Measurements from ENCODE around the gene RBX1. TPM values are rescaled to one million over a fixed set of nuclear protein-coding genes. Genes with fewer than 3 reads are reported as not detected.

Gene RBX1
- total RNA-seq, 3 donors from 2014 or later (not counting 1 experiment from before 2014, with no cell fraction given): 27.1 to 34.3 (median 28.5) TPM

GRCh38 chr22:40982482-40983385, 31.6 kb downstream of the RBX1 start:
- no peak for TF ChIP-seq CTCF (IDR thresholded peaks at IDR 0.05)
- Histone ChIP-seq H3K4me1 (ENCODE audit: control insufficient read depth, insufficient read depth, low read length) (no peaks in the 10 kb centered on the region), H3K36me3 (ENCODE audit: control insufficient read depth, insufficient read depth, low read length) (no peaks in the 10 kb centered on the region), H3K27me3 (ENCODE audit: control insufficient read depth, insufficient read depth, low read length) (no peaks in the 10 kb centered on the region), H3K9me3 (ENCODE audit: control insufficient read depth, insufficient read depth, low read length) (no peaks in the 10 kb centered on the region), H3K27ac (ENCODE audit: low read length) (no peak overlapping the region), H3K4me3 (ENCODE audit: low read length) (no peak overlapping the region)
- H3K36me3 Mint-ChIP-seq: no peaks in the 10 kb centered on the region
- 83% methylated on average over 21 of the region's 21 CpGs for WGBS (ENCODE audit: insufficient coverage)
- no peaks in the 10 kb centered on the region for H3K4me1 Mint-ChIP-seq
- no peak overlapping the region for H3K4me3 Mint-ChIP-seq
- no peaks in the 10 kb centered on the region for H3K9me3 Mint-ChIP-seq
- H3K27ac Mint-ChIP-seq: no peak overlapping the region
- intact Hi-C loops (cut with micrococcal nuclease): no loop called here
- H3K27me3 Mint-ChIP-seq (ENCODE audit: low read depth in 2 of 2): no peaks in the 10 kb centered on the region
- DNase-seq: no peak
- no peak for ATAC-seq

GRCh38 chr22:40991298-40991697, 40.1 kb downstream of the RBX1 start:
- no peak for ATAC-seq
- Histone ChIP-seq H3K27me3 (ENCODE audit: control insufficient read depth, insufficient read depth, low read length) (no peaks in the 10 kb centered on the region), H3K4me3 (ENCODE audit: low read length) (no peak overlapping the region), H3K9me3 (ENCODE audit: control insufficient read depth, insufficient read depth, low read length) (no peaks in the 10 kb centered on the region), H3K4me1 (ENCODE audit: control insufficient read depth, insufficient read depth, low read length) (no peaks in the 10 kb centered on the region), H3K36me3 (ENCODE audit: control insufficient read depth, insufficient read depth, low read length) (no peaks in the 10 kb centered on the region), H3K27ac (ENCODE audit: low read length) (no peak overlapping the region)
- intact Hi-C loops (cut with micrococcal nuclease): no loop called here
- H3K4me3 Mint-ChIP-seq: no peak overlapping the region
- H3K9me3 Mint-ChIP-seq: no peaks in the 10 kb centered on the region
- peaks cover 18 to 22% of the 10 kb centered on the region in 2 donors for H3K27me3 Mint-ChIP-seq (ENCODE audit: low read depth in 2 of 2)
- no peak for DNase-seq
- no peak overlapping the region for H3K27ac Mint-ChIP-seq
- H3K4me1 Mint-ChIP-seq: no peaks in the 10 kb centered on the region
- 87% methylated on average over 9 of the region's 9 CpGs for WGBS (ENCODE audit: insufficient coverage)
- H3K36me3 Mint-ChIP-seq: no peaks in the 10 kb centered on the region
- no peak for TF ChIP-seq CTCF (IDR thresholded peaks at IDR 0.05)

DNA sequence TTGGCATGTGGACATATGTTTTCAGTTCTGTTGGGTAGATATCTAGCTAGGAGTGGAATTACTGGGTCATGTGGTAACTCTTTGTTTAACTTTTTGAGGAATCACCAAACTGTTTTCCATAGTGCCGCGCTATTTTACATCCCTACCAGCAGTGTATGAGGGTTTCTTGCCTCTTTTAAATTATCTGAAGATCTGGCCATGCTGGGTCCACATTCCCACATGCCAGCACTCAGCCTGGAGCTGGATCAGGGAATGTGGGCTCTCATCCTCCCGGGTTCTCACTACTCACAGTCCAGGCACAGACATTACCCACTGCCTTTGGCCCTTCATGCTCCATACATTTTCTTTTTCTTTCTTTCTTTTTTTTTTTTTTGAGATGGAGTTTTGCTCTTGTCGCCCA, 44.6 kb downstream of the RBX1 start:
- Mint-ChIP-seq H3K9me3 (no peaks in the 10 kb centered on the region), H3K27me3 (ENCODE audit: low read depth in 2 of 2) (peaks cover 16 to 18% of the 10 kb centered on the region in 2 donors), H3K4me1 (no peaks in the 10 kb centered on the region), H3K4me3 (no peak overlapping the region), H3K27ac (no peak overlapping the region), H3K36me3 (no peaks in the 10 kb centered on the region)
- 97% methylated on average over 4 of the region's 4 CpGs for WGBS (ENCODE audit: insufficient coverage)
- ATAC-seq (no peak), DNase-seq (no peak)
- Histone ChIP-seq H3K36me3 (ENCODE audit: control insufficient read depth, insufficient read depth, low read length) (no peaks in the 10 kb centered on the region), H3K4me3 (ENCODE audit: low read length) (no peak overlapping the region), H3K9me3 (ENCODE audit: control insufficient read depth, insufficient read depth, low read length) (no peaks in the 10 kb centered on the region), H3K27ac (ENCODE audit: low read length) (no peak overlapping the region), H3K27me3 (ENCODE audit: control insufficient read depth, insufficient read depth, low read length) (no peaks in the 10 kb centered on the region), H3K4me1 (ENCODE audit: control insufficient read depth, insufficient read depth, low read length) (no peaks in the 10 kb centered on the region)
- intact Hi-C loops (cut with micrococcal nuclease): no loop called here
- no peak for TF ChIP-seq CTCF (IDR thresholded peaks at IDR 0.05)
